ENCODE results near the gene AMFR. TPM values are rescaled to one million over a fixed set of nuclear protein-coding genes. Genes with fewer than 3 reads are reported as not detected.

The AMFR gene
- total and polyA plus RNA-seq, 2 of the 13 experiments (the other 11 are each of a cell fraction or from before 2014, with no cell fraction given), result 52.9 to 108 TPM

GRCh38 chr16:56451753-56452689 lies 26.7 kb upstream of the AMFR start (continued):
- peak; percentile 70; the same call in 1 of the 2 replicates for TF ChIP-seq TFAP4 (IDR thresholded peaks at IDR 0.05; ENCODE audit: borderline replicate concordance, low read depth)
- TF ChIP-seq SRSF9 (IDR thresholded peaks at IDR 0.05; ENCODE audit: borderline replicate concordance, insufficient read depth, low read depth, low read length, poor library complexity, severe bottlenecking), result no peak
- TF ChIP-seq ZBTB10 (CRISPR knock-in tag; IDR thresholded peaks at IDR 0.05; ENCODE audit: borderline replicate concordance), result 0 out of 2 replicates have a peak, but pooled peaks have one; percentile 23
- TF ChIP-seq GTF3A (CRISPR knock-in tag; conservative IDR thresholded peaks at IDR 0.05), result no peak
- no peak for TF ChIP-seq REST (IDR thresholded peaks at IDR 0.05; ENCODE audit: borderline replicate concordance in 1 of 2, low read depth in 1 of 2, low read length in 2 of 2)
- TF ChIP-seq MTF2 (CRISPR knock-in tag; IDR thresholded peaks at IDR 0.05; ENCODE audit: borderline replicate concordance), result no peak
- TF ChIP-seq ZNF546 (CRISPR knock-in tag; conservative IDR thresholded peaks at IDR 0.05), result no peak
- TF ChIP-seq POLR2A (IDR thresholded peaks at IDR 0.05; ENCODE audit: insufficient read depth in 1 of 2, low read depth in 2 of 2, low read length in 2 of 2), result peak in 1 of 2 experiments; percentile 68; a peak in 2 of 4 replicates
- no peak for TF ChIP-seq ZNF275 (CRISPR knock-in tag; IDR thresholded peaks at IDR 0.05; ENCODE audit: borderline replicate concordance)
- peak; percentile 62 for TF ChIP-seq BRD4 (CRISPR knock-in tag; IDR thresholded peaks at IDR 0.05)
- 0 out of 2 replicates have a peak, but pooled peaks have one; percentile 58 for TF ChIP-seq MAF1 (CRISPR knock-in tag; IDR thresholded peaks at IDR 0.05; ENCODE audit: borderline replicate concordance)
- no peak for TF ChIP-seq ZNF512 (CRISPR knock-in tag; IDR thresholded peaks at IDR 0.05)
- peak; percentile 36 for TF ChIP-seq MAX (IDR thresholded peaks at IDR 0.05)
- 0 out of 2 replicates have a peak, but pooled peaks have one; percentile 13 for TF ChIP-seq ZNF891 (CRISPR knock-in tag; IDR thresholded peaks at IDR 0.05)
- TF ChIP-seq ZNF331 (CRISPR knock-in tag; IDR thresholded peaks at IDR 0.05), result 0 out of 2 replicates have a peak, but pooled peaks have one; percentile 8
- 0 out of 2 replicates have a peak, but pooled peaks have one; percentile 75 for TF ChIP-seq SP140L (CRISPR knock-in tag; IDR thresholded peaks at IDR 0.05; ENCODE audit: borderline replicate concordance)
- no peak; the same call in 1 of the 2 replicates for TF ChIP-seq ELF3 (CRISPR knock-in tag; IDR thresholded peaks at IDR 0.05)
